Suprapubic skin (tissue), 4 donors: Measurements from ENCODE around the gene ATP1B4. TPM values are rescaled to one million over a fixed set of nuclear protein-coding genes. Genes with fewer than 3 reads are reported as not detected.

Experiments used
- DNase-seq, 2 donors: peaks; one replicate each; pipeline ENCODE4 v3.0.0-alpha.2; 2019; ENCODE audit warnings: low spot score in 2 of 2
- H3K27ac ChIP-seq: fragments of 200-600 bp; sonication (generic); one replicate; pipeline ENCODE4 v1.5.1; 2019
- H3K27me3 ChIP-seq: fragments of 200-600 bp; sonication (generic); one replicate; pipeline ENCODE4 v1.5.1; 2019
- H3K36me3 ChIP-seq: fragments of 200-600 bp; sonication (generic); one replicate; pipeline ENCODE4 v1.5.1; 2019
- H3K4me1 ChIP-seq: fragments of 200-600 bp; sonication (generic); one replicate; pipeline ENCODE4 v1.5.1; 2019
- H3K4me3 ChIP-seq: fragments of 200-600 bp; sonication (generic); one replicate; pipeline ENCODE4 v1.5.1; 2019; ENCODE audit warnings: mild to moderate bottlenecking
- H3K9me3 ChIP-seq: fragments of 200-600 bp; sonication (generic); one replicate; pipeline ENCODE4 v1.5.1; 2019
- CTCF ChIP-seq, 2 donors: fragments of 200-600 bp in 1 of 2; fragments of 450-650 bp in 1 of 2; sonication (generic) in 1 of 2; IDR thresholded peaks; one replicate each; pipeline ENCODE4 v1.5.1; 2016 to 2019; ENCODE audit warnings: antibody characterized with exemption in 2 of 2, mild to moderate bottlenecking in 1 of 2, moderate library complexity in 1 of 2
- EP300 ChIP-seq: sonication (generic); formaldehyde crosslinking; IDR thresholded peaks from one replicate; pipeline ENCODE4 v1.6.1; 2017; ENCODE audit warnings: antibody characterized with exemption
- POLR2A ChIP-seq, 2 donors: fragments of 450-650 bp; IDR thresholded peaks; one replicate each; pipeline ENCODE4 v1.6.1; 2017; ENCODE audit warnings: antibody characterized with exemption in 2 of 2, mild to moderate bottlenecking in 2 of 2, moderate library complexity in 2 of 2
- POLR2AphosphoS5 ChIP-seq, 3 donors: sonication (generic); formaldehyde crosslinking; IDR thresholded peaks; one replicate each; pipeline ENCODE4 v1.6.1; 2017; ENCODE audit warnings: antibody characterized with exemption in 3 of 3
- WGBS: methylation state at CpG from one replicate; pipeline ENCODE4 v1.1.5; 2018; 5-methylcytosine and 5-hydroxymethylcytosine counted together
- total RNA-seq, 4 donors: library from RNA; depleted of rRNA; stranded (reverse); fragments of >200 nt; gene quantifications; one replicate each; pipeline ENCODE4 v1.1.0, GENCODE V29; 2016

Gene ATP1B4
- total RNA-seq, 4 donors from 2014 or later: not detected

GRCh38 chrX:120419463-120419862, 57.6 kb downstream of the ATP1B4 start:
- DNase-seq: no peak
- Histone ChIP-seq H3K9me3 (no peaks in the 10 kb centered on the region), H3K4me1 (no peaks in the 10 kb centered on the region), H3K36me3 (no peaks in the 10 kb centered on the region), H3K4me3 (no peak overlapping the region), H3K27me3 (no peaks in the 10 kb centered on the region), H3K27ac (no peak overlapping the region)
- TF ChIP-seq EP300 (no peak), POLR2A (IDR thresholded peaks at IDR 0.05) (no peak), POLR2AphosphoS5 (IDR thresholded peaks at IDR 0.05) (no peak), CTCF (IDR thresholded peaks at IDR 0.05) (no peak)
- 48% methylated on average over 2 of the region's 2 CpGs for WGBS

- TF ChIP-seq EP300: no peak
- no peak for TF ChIP-seq POLR2AphosphoS5 (IDR thresholded peaks at IDR 0.05)
- no peak for TF ChIP-seq POLR2A (IDR thresholded peaks at IDR 0.05)
- no peak for TF ChIP-seq CTCF (IDR thresholded peaks at IDR 0.05)
- Histone ChIP-seq H3K36me3 (no peaks in the 10 kb centered on the region), H3K9me3 (no peaks in the 10 kb centered on the region), H3K4me3 (no peak overlapping the region), H3K27ac (no peak overlapping the region), H3K4me1 (peaks cover 5% of the 10 kb centered on the region), H3K27me3 (no peaks in the 10 kb centered on the region)
- no peak for DNase-seq
These were observed 64.7 kb downstream of the ATP1B4 start for GRCh38 chrX:120426599-120426998.

GRCh38 chrX:120428309-120428708, 66.4 kb downstream of the ATP1B4 start:
- DNase-seq: no peak
- H3K27me3 ChIP-seq: no peaks in the 10 kb centered on the region
- WGBS: 8% methylated on average over 2 of the region's 2 CpGs
- H3K4me1 ChIP-seq: peaks cover 5% of the 10 kb centered on the region
- H3K9me3 ChIP-seq: no peaks in the 10 kb centered on the region
- no peak overlapping the region for H3K4me3 ChIP-seq
- no peak for TF ChIP-seq CTCF (IDR thresholded peaks at IDR 0.05)
- TF ChIP-seq POLR2AphosphoS5 (IDR thresholded peaks at IDR 0.05): no peak
- no peak for TF ChIP-seq EP300
- no peak for TF ChIP-seq POLR2A (IDR thresholded peaks at IDR 0.05)
- H3K36me3 ChIP-seq: no peaks in the 10 kb centered on the region
- H3K27ac ChIP-seq: no peak overlapping the region

- DNase-seq: no peak
- H3K27ac ChIP-seq: no peak overlapping the region
- no peaks in the 10 kb centered on the region for H3K27me3 ChIP-seq
- no peak overlapping the region for H3K4me3 ChIP-seq
- WGBS: 80% methylated on average over 2 of the region's 2 CpGs
- H3K9me3 ChIP-seq: no peaks in the 10 kb centered on the region
- peaks cover 5% of the 10 kb centered on the region for H3K4me1 ChIP-seq
- H3K36me3 ChIP-seq: no peaks in the 10 kb centered on the region
- TF ChIP-seq EP300 (no peak), CTCF (IDR thresholded peaks at IDR 0.05) (no peak), POLR2A (IDR thresholded peaks at IDR 0.05) (no peak), POLR2AphosphoS5 (IDR thresholded peaks at IDR 0.05) (no peak)
These were observed 68.1 kb downstream of the ATP1B4 start for GRCh38 chrX:120429776-120430540.

Other genes starting within 250 kb of the ATP1B4 start
- 1 to 10 TPM in 2 of 4 donors, not detected in 2; 2.1 to 3.6 TPM for gene RHOXF1, start 246.2 kb upstream of the ATP1B4 start, total RNA-seq
- not detected for gene RHOXF2, start 203.5 kb upstream of the ATP1B4 start, total RNA-seq
- 10 to 100 TPM; 19.5 to 29.7 (median 25.5) TPM for gene ZBTB33, start 111.3 kb upstream of the ATP1B4 start, total RNA-seq
- 1 to 10 TPM in 3 of 4 donors, under 1 TPM in 1; 0.72 to 1.7 (median 1.6) TPM for gene TMEM255A, start 50.6 kb upstream of the ATP1B4 start, total RNA-seq
- gene LAMP2, start 107.2 kb downstream of the ATP1B4 start, total RNA-seq: 100 to 1,000 TPM; 119 to 154 (median 131) TPM
- gene CUL4B, start 198.9 kb downstream of the ATP1B4 start, total RNA-seq: 10 to 100 TPM; 18.6 to 47.2 (median 28.4) TPM
- 10 to 100 TPM; 17.6 to 25.7 (median 21.5) TPM for gene MCTS1, start 242.0 kb downstream of the ATP1B4 start, total RNA-seq